ENCODE measurements around the gene ECE1.

DNA sequence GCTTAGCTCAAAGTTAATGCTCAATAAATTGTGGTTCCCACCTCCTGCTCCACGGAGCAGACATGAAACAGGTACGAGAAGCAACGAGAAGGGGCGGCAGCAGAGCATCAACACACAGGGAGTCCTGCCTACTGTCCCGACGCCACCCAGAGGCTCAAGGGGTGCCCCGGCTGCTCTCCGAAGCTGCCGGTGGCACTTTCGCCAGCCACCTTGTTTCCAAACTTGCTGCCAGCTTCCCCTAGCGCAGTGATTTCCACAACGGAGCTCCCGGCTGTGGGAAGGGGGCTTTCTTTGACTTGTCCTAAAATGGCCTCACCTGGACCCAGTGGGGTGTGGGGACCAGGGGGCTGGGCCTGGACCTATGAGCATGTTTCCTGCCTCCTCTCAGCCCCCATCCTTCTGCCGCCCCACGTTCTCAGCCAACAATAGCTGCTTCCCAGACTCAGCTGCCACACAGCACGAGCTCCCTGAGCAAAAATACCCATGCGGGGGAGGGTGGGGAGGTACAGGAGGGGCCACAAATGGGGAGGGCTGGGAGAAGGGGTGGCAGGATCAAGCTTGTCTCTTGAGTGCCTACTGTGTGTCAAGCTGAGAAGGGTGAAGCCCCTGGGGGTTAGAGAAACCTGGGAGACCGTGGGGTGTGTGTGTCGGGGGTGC is 35.6 kb upstream of the ECE1 start:
- no peak for TF ChIP-seq CTCF (IDR thresholded peaks at IDR 0.05)
- TF ChIP-seq POLR2A (IDR thresholded peaks at IDR 0.05): no peak
